ENCODE results near the gene SPAG4. TPM values are rescaled to one million over a fixed set of nuclear protein-coding genes. Genes with fewer than 3 reads are reported as not detected.

SPAG4 gene
- total and polyA plus RNA-seq, 2 experiments from 2014 or later: 2.7 to 2.9 TPM

DNA sequence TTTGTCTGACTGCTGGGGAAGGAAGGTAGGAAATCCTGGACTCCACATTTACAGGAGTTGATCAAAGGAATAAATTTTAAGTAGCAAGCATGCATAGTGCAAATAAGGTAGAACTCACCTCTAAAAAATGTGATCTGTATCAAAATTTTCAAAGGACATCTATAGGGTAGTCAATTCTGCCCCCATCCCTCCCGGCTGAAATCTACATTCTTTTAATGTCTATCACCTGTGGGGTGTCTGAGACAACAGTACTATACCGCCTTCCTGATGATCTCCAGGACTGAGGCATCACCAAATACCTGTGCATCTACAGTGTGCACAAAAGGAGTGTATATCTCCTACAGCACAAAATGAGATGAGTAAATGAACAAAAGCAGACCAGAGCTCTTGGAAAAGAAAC is 29.2 kb downstream of the SPAG4 start:
- Mint-ChIP-seq H3K4me3 (no peak overlapping the region), H3K27me3 (ENCODE audit: insufficient read depth, low read depth, poor library complexity) (no peaks in the 10 kb centered on the region)

More for the DNA sequence above, 29.2 kb downstream of the SPAG4 start:
- Histone ChIP-seq H3K79me2 (replicated peaks; ENCODE audit: insufficient read depth) (peaks cover 99% of the 10 kb centered on the region), H4K20me1 (replicated peaks; ENCODE audit: insufficient read depth) (peaks cover 83% of the 10 kb centered on the region), H3K4me3 (no peak overlapping the region), H3K27me3 (ENCODE audit: insufficient read depth) (no peaks in the 10 kb centered on the region), H3F3A (replicated peaks; ENCODE audit: low read depth) (0 out of 2 replicates have a peak, but pooled peaks cover 3% of the 10 kb centered on the region), H3K9me2 (ENCODE audit: insufficient read depth) (no peaks in the 10 kb centered on the region), H2AFZ (no peak overlapping the region), H3K27ac (ENCODE audit: low read depth) (peak overlapping the region; percentile 72; the same call in 1 of the 2 replicates), H3K4me2 (no peak overlapping the region), H3K4me1 (ENCODE audit: insufficient read depth) (peaks cover 19% of the 10 kb centered on the region; the same call in 1 of the 2 replicates), H3K36me3 (ENCODE audit: insufficient read depth) (no peaks in the 10 kb centered on the region)
- peaks cover 2% of the 10 kb centered on the region; the same call in 1 of the 3 replicates for H3K36me3 Mint-ChIP-seq (ENCODE audit: low read depth)
- H3K4me1 Mint-ChIP-seq: peaks cover 38% of the 10 kb centered on the region
- TF ChIP-seq STAT1 (IDR thresholded peaks at IDR 0.05; ENCODE audit: unreplicated experiment) (no peak), EZH2phosphoT487 (IDR thresholded peaks at IDR 0.05; ENCODE audit: unreplicated experiment) (no peak), JUNB (IDR thresholded peaks at IDR 0.05; ENCODE audit: unreplicated experiment) (no peak), POLR2AphosphoS5 (IDR thresholded peaks at IDR 0.05; ENCODE audit: low read depth) (no peak), CREB1 (CRISPR knock-in tag; IDR thresholded peaks at IDR 0.05; ENCODE audit: low read depth) (no peak), EZH2 (IDR thresholded peaks at IDR 0.05; ENCODE audit: low read depth, unreplicated experiment) (no peak), ZNF331 (CRISPR knock-in tag; IDR thresholded peaks at IDR 0.05; ENCODE audit: low read depth) (no peak), NANOG (IDR thresholded peaks at IDR 0.05; ENCODE audit: borderline replicate concordance) (no peak), ZNF462 (CRISPR knock-in tag; IDR thresholded peaks at IDR 0.05) (no peak), ZNF114 (CRISPR knock-in tag; IDR thresholded peaks at IDR 0.05) (no peak), ETS1 (IDR thresholded peaks at IDR 0.05) (no peak)
- TF ChIP-seq, protein P1, sequence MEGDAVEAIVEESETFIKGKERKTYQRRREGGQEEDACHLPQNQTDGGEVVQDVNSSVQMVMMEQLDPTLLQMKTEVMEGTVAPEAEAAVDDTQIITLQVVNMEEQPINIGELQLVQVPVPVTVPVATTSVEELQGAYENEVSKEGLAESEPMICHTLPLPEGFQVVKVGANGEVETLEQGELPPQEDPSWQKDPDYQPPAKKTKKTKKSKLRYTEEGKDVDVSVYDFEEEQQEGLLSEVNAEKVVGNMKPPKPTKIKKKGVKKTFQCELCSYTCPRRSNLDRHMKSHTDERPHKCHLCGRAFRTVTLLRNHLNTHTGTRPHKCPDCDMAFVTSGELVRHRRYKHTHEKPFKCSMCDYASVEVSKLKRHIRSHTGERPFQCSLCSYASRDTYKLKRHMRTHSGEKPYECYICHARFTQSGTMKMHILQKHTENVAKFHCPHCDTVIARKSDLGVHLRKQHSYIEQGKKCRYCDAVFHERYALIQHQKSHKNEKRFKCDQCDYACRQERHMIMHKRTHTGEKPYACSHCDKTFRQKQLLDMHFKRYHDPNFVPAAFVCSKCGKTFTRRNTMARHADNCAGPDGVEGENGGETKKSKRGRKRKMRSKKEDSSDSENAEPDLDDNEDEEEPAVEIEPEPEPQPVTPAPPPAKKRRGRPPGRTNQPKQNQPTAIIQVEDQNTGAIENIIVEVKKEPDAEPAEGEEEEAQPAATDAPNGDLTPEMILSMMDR (conservative IDR thresholded peaks at IDR 0.05; ENCODE audit: low read depth in 2 of 2): no peak
- TF ChIP-seq, protein P2, sequence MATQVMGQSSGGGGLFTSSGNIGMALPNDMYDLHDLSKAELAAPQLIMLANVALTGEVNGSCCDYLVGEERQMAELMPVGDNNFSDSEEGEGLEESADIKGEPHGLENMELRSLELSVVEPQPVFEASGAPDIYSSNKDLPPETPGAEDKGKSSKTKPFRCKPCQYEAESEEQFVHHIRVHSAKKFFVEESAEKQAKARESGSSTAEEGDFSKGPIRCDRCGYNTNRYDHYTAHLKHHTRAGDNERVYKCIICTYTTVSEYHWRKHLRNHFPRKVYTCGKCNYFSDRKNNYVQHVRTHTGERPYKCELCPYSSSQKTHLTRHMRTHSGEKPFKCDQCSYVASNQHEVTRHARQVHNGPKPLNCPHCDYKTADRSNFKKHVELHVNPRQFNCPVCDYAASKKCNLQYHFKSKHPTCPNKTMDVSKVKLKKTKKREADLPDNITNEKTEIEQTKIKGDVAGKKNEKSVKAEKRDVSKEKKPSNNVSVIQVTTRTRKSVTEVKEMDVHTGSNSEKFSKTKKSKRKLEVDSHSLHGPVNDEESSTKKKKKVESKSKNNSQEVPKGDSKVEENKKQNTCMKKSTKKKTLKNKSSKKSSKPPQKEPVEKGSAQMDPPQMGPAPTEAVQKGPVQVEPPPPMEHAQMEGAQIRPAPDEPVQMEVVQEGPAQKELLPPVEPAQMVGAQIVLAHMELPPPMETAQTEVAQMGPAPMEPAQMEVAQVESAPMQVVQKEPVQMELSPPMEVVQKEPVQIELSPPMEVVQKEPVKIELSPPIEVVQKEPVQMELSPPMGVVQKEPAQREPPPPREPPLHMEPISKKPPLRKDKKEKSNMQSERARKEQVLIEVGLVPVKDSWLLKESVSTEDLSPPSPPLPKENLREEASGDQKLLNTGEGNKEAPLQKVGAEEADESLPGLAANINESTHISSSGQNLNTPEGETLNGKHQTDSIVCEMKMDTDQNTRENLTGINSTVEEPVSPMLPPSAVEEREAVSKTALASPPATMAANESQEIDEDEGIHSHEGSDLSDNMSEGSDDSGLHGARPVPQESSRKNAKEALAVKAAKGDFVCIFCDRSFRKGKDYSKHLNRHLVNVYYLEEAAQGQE (IDR thresholded peaks at IDR 0.05; ENCODE audit: unreplicated experiment): no peak
- no peak for DNase-seq (ENCODE audit: low spot score)
- H3K27ac Mint-ChIP-seq: no peak overlapping the region
- no peaks in the 10 kb centered on the region for H3K9me3 Mint-ChIP-seq
- ATAC-seq: no peak
